Measurements from ENCODE around the gene ZNF280B.

DNA sequence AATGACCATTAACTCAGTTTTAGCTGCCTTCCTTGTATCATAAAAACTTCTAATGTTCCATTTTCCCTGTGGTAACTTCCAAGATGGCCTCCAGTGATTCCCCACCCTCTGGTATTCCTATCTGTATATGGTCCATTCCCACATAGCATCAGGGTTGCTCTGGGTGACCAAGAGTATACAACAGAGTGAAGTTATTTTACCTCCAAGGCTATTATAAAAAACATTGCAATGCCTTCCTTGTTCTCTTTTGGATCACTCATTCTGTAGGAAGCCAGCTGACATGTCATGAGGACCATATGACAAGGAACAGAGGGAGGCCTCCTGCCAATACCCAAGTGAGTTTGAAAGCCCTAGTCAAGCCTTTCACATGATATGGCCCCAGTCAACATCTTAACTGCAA lies 30.1 kb downstream of the ZNF280B start:
- no peak for TF ChIP-seq EZH2 (IDR thresholded peaks at IDR 0.05; ENCODE audit: borderline replicate concordance, low read depth, low read length, severe bottlenecking)
- TF ChIP-seq, protein P1, sequence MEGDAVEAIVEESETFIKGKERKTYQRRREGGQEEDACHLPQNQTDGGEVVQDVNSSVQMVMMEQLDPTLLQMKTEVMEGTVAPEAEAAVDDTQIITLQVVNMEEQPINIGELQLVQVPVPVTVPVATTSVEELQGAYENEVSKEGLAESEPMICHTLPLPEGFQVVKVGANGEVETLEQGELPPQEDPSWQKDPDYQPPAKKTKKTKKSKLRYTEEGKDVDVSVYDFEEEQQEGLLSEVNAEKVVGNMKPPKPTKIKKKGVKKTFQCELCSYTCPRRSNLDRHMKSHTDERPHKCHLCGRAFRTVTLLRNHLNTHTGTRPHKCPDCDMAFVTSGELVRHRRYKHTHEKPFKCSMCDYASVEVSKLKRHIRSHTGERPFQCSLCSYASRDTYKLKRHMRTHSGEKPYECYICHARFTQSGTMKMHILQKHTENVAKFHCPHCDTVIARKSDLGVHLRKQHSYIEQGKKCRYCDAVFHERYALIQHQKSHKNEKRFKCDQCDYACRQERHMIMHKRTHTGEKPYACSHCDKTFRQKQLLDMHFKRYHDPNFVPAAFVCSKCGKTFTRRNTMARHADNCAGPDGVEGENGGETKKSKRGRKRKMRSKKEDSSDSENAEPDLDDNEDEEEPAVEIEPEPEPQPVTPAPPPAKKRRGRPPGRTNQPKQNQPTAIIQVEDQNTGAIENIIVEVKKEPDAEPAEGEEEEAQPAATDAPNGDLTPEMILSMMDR (IDR thresholded peaks at IDR 0.05; ENCODE audit: borderline replicate concordance, extremely low read depth, low read length, poor library complexity, severe bottlenecking): no peak

Data from DND-41 (cell line).